SK-N-SH (cell line): ENCODE measurements around the gene ANO10. TPM values are rescaled to one million over a fixed set of nuclear protein-coding genes. Genes with fewer than 3 reads are reported as not detected.
"Not testable (repeated sequence)": the region's sequence is repeated elsewhere in the genome, so short reads cannot be mapped to it uniquely, and the experiment has no call there.

Source experiments
- CTCF ChIA-PET: fragments of 300-600, 350-600 bp; formaldehyde crosslinking; extraction: SDS; loops from one replicate; lab custom pipeline; 2021; lab: Yijun Ruan, JAX
- POLR2A ChIA-PET: fragments of 350-600 bp; sonication (Branson Sonifier 250); formaldehyde crosslinking; extraction: SDS; loops from one replicate; lab custom pipeline; 2020; ENCODE audit warnings: antibody characterized with exemption, inconsistent platforms; lab: Yijun Ruan, JAX
- DNase-seq: peaks from one replicate; pipeline ENCODE4 v3.0.0; 2012
- H2AFZ ChIP-seq: fragments of 200-600 bp; sonication (generic); 2 replicates; pipeline ENCODE4 v1.8.1; 2016; ENCODE audit warnings: antibody characterized with exemption, mild to moderate bottlenecking, low read depth
- H3F3A ChIP-seq: fragments of 200-600 bp; sonication (generic); replicated peaks from 2 replicates; pipeline ENCODE3; 2016; ENCODE audit warnings: antibody characterized with exemption, mild to moderate bottlenecking; ENCODE audit not compliant: insufficient read depth
- H3K27ac ChIP-seq, 2 experiments: fragments of 200-500 bp in 1 of 2; fragments of 200-600 bp in 1 of 2; sonication (Bioruptor generic) in 1 of 2; sonication (generic), shearing (Covaris generic) in 1 of 2; 2 replicates each; pipeline versions ENCODE4 v1.5.1 to v1.6.1; 2014 to 2016; ENCODE audit warnings: low read depth in 2 of 2, inconsistent platforms in 1 of 2, low read length in 1 of 2, mild to moderate bottlenecking in 1 of 2, mixed read lengths in 1 of 2
- H3K27me3 ChIP-seq: fragments of 200-600 bp; sonication (generic), shearing (Covaris generic); 2 replicates; pipeline ENCODE4 v1.6.1; 2016; ENCODE audit warnings: mixed run types; ENCODE audit not compliant: insufficient read depth
- H3K36me3 ChIP-seq, 2 experiments: fragments of 200-500 bp in 1 of 2; fragments of 200-600 bp in 1 of 2; sonication (Bioruptor generic) in 1 of 2; sonication (generic) in 1 of 2; replicated peaks in 1 of 2; 2 replicates each; pipeline versions ENCODE3 to v1.5.1; 2014 to 2016; ENCODE audit warnings: low read length in 1 of 2, mild to moderate bottlenecking in 1 of 2; ENCODE audit not compliant: insufficient read depth in 2 of 2, control insufficient read depth in 1 of 2
- H3K4me1 ChIP-seq, 2 experiments: fragments of 200-500 bp in 1 of 2; fragments of 200-600 bp in 1 of 2; sonication (Bioruptor generic) in 1 of 2; sonication (generic), shearing (Covaris generic) in 1 of 2; 2 replicates each; pipeline versions ENCODE4 v1.5.1 to v1.6.1; 2014 to 2016; ENCODE audit warnings: low read depth in 1 of 2, low read length in 1 of 2, mixed run types in 1 of 2; ENCODE audit not compliant: insufficient read depth in 2 of 2, control insufficient read depth in 1 of 2
- H3K4me2 ChIP-seq: fragments of 200-600 bp; sonication (generic), shearing (Covaris generic); 2 replicates; pipeline ENCODE4 v1.6.1; 2017; ENCODE audit warnings: mixed run types
- H3K4me3 ChIP-seq, 2 experiments: fragments of 200-500 bp in 1 of 2; fragments of 200-600 bp in 1 of 2; sonication (Bioruptor generic) in 1 of 2; sonication (generic), shearing (Covaris generic) in 1 of 2; 2 replicates each; pipeline versions ENCODE4 v1.5.1 to v1.8.1; 2014 to 2016; ENCODE audit warnings: low read depth in 2 of 2, inconsistent platforms in 1 of 2, low read length in 1 of 2, mild to moderate bottlenecking in 1 of 2, mixed read lengths in 1 of 2, moderate library complexity in 1 of 2
- H3K79me2 ChIP-seq: fragments of 200-600 bp; sonication (generic); 2 replicates; pipeline ENCODE4 v1.8.1; 2017; ENCODE audit warnings: mild to moderate bottlenecking; ENCODE audit not compliant: insufficient read depth
- H3K9ac ChIP-seq: fragments of 200-600 bp; sonication (generic); 2 replicates; pipeline ENCODE4 v1.6.1; 2017; ENCODE audit warnings: mixed run types
- H3K9me2 ChIP-seq: fragments of 200-600 bp; sonication (generic); 2 replicates; pipeline ENCODE4 v1.6.1; 2017; ENCODE audit warnings: mixed run types
- H3K9me3 ChIP-seq: fragments of 200-600 bp; sonication (generic); 2 replicates; pipeline ENCODE4 v1.6.1; 2017; ENCODE audit warnings: mixed run types, mild to moderate bottlenecking, moderate library complexity
- H4K20me1 ChIP-seq: fragments of 200-600 bp; sonication (generic); 2 replicates; pipeline ENCODE4 v1.6.1; 2017; ENCODE audit warnings: mild to moderate bottlenecking, mixed run types; ENCODE audit not compliant: insufficient read depth
- CHD2 ChIP-seq: fragments of 150-350 bp; IDR thresholded peaks from 2 replicates; pipeline ENCODE4 v1.6.1; 2018; ENCODE audit warnings: low read length; ENCODE audit not compliant: partially characterized antibody
- ELF1 ChIP-seq: IDR thresholded peaks from 2 replicates; pipeline ENCODE4 v1.4.0; 2012
- EP300 ChIP-seq, 2 experiments: IDR thresholded peaks; 2 replicates each; pipeline versions ENCODE4 v1.4.0 to v1.6.1; 2012; ENCODE audit warnings: borderline replicate concordance in 1 of 2, low read depth in 1 of 2, low read length in 1 of 2
- FOXJ3 ChIP-seq: sonication (generic); formaldehyde crosslinking; IDR thresholded peaks from 2 replicates; pipeline ENCODE4 v1.5.1; 2020; ENCODE audit warnings: mild to moderate bottlenecking, missing genetic modification reagents
- GABPA ChIP-seq: IDR thresholded peaks from 2 replicates; pipeline ENCODE4 v1.4.0; 2012; ENCODE audit warnings: low read depth, mild to moderate bottlenecking
- GATA2 ChIP-seq: sonication (generic); formaldehyde crosslinking; IDR thresholded peaks from 2 replicates; pipeline ENCODE4 v1.5.0; 2020; ENCODE audit warnings: mild to moderate bottlenecking, missing genetic modification reagents
- IRF3 ChIP-seq: fragments of 150-350 bp; IDR thresholded peaks from 2 replicates; pipeline ENCODE4 v1.6.1; 2016; ENCODE audit warnings: mild to moderate bottlenecking, low read depth, low read length
- MAX ChIP-seq: IDR thresholded peaks from 2 replicates; pipeline ENCODE4 v1.4.0; 2012; ENCODE audit warnings: low read depth
- MEF2A ChIP-seq: IDR thresholded peaks from 2 replicates; pipeline ENCODE4 v1.4.0; 2012; ENCODE audit warnings: low read depth, borderline replicate concordance
- RAD21 ChIP-seq: IDR thresholded peaks from 2 replicates; pipeline ENCODE4 v1.6.1; 2012; ENCODE audit warnings: mild to moderate bottlenecking, low read length
- RFX5 ChIP-seq: IDR thresholded peaks from 2 replicates; pipeline ENCODE4 v1.6.1; 2012; ENCODE audit warnings: mild to moderate bottlenecking, improper control_type of control experiment, low read length
- SMC3 ChIP-seq: IDR thresholded peaks from 2 replicates; pipeline ENCODE4 v1.6.1; 2012; ENCODE audit warnings: low read depth, low read length, improper control_type of control experiment
- USF1 ChIP-seq: IDR thresholded peaks from 2 replicates; pipeline ENCODE4 v1.4.0; 2012; ENCODE audit warnings: low read depth, borderline replicate concordance
- USF2 ChIP-seq: fragments of 150-350 bp; IDR thresholded peaks from 2 replicates; pipeline ENCODE4 v1.6.1; 2017; ENCODE audit warnings: antibody characterized with exemption, low read length, low read depth, borderline replicate concordance
- YY1 ChIP-seq: IDR thresholded peaks from 2 replicates; pipeline ENCODE4 v1.4.0; 2012; ENCODE audit warnings: low read depth, mild to moderate bottlenecking
- ZBTB33 ChIP-seq: IDR thresholded peaks from 2 replicates; pipeline ENCODE4 v1.4.0; 2012; ENCODE audit warnings: low read depth, borderline replicate concordance
- WGBS: methylation state at CpG from one replicate; pipeline ENCODE4 v1.1.6; 2017; ENCODE audit warnings: low lambda C conversion rate; 5-methylcytosine and 5-hydroxymethylcytosine counted together
- polyA plus RNA-seq, 3 experiments: library from polyadenylated mRNA; depleted of rRNA; stranded (reverse); fragments of >200 nt; gene quantifications; 2 replicates each; pipeline ENCODE4 v1.2.3, GENCODE V29; 2012

ANO10 gene
- polyA plus RNA-seq, 1 of the 3 experiments (the other 2 are of a cell fraction): 16.8 TPM

- TF ChIP-seq IRF3 (no peak), MAX (no peak)
These were observed 99.0 kb downstream of the ANO10 start (continued) for GRCh38 chr3:43522727-43523362.

- Histone ChIP-seq H3F3A (no peaks in the 10 kb centered on the region), H3K9me2 (no peaks in the 10 kb centered on the region), H3K27ac (no peak overlapping the region), H3K4me2 (no peak overlapping the region), H3K79me2 (no peaks in the 10 kb centered on the region), H3K36me3 (peaks cover 4 to 16% of the 10 kb centered on the region in 2 experiments), H3K9me3 (peaks cover 4% of the 10 kb centered on the region; the same call in 1 of the 2 replicates), H3K27me3 (no peaks in the 10 kb centered on the region), H3K4me1 (no peaks in the 10 kb centered on the region), H2AFZ (no peak overlapping the region), H4K20me1 (no peaks in the 10 kb centered on the region), H3K4me3 (no peak overlapping the region), H3K9ac (no peak overlapping the region)
- no peak for DNase-seq
- ChIA-PET CTCF (interaction anchor here (0.8 to 3.1 kb wide), 2 partner anchors 20 to 22 kb away, joined by 3 to 13 read pairs; no protein-coding TSS in a partner anchor), POLR2A (no interaction called here)
- TF ChIP-seq ELF1 (no peak), CHD2 (no peak), SMC3 (no peak), FOXJ3 (CRISPR knock-in tag) (no peak), USF2 (no peak), EP300 (IDR thresholded peaks at IDR 0.05; ENCODE audit: borderline replicate concordance in 1 of 2, low read depth in 1 of 2, low read length in 1 of 2) (no peak), USF1 (no peak), YY1 (no peak), MAX (no peak), MEF2A (no peak), GABPA (no peak), ZBTB33 (no peak), GATA2 (CRISPR knock-in tag) (no peak), RFX5 (no peak), RAD21 (no peak)
- WGBS: 92% methylated on average over 1 of the region's 1 CpG
These were observed 99.9 kb downstream of the ANO10 start for GRCh38 chr3:43521941-43522340.

GRCh38 chr3:43518515-43518914, 103.3 kb downstream of the ANO10 start:
- H3K9me2 ChIP-seq, H3K9me3 ChIP-seq, H3K4me1 ChIP-seq, POLR2A ChIA-PET, H3K4me2 ChIP-seq, H2AFZ ChIP-seq, H3K9ac ChIP-seq, H3K27ac ChIP-seq, H3K4me3 ChIP-seq, H3K27me3 ChIP-seq, H3F3A ChIP-seq, H4K20me1 ChIP-seq, H3K79me2 ChIP-seq, DNase-seq: not testable (repeated sequence)
- 96% methylated on average over 7 of the region's 7 CpGs for WGBS
- CTCF ChIA-PET: interaction anchor here (2.0 to 2.9 kb wide), 3 partner anchors 10 to 16 kb away, joined by 6 to 12 read pairs (median 11); no protein-coding TSS in a partner anchor
- H3K36me3 ChIP-seq: peaks cover 4 to 19% of the 10 kb centered on the region in 2 experiments
